WI38 (cell line): ENCODE data around the gene ADAMTSL5.

Experiments used
- H3K4me3 ChIP-seq: 2 replicates; pipeline ENCODE4 v1.5.1; 2011; ENCODE audit warnings: low read depth, mild to moderate bottlenecking, control low read depth, low read length
- CTCF ChIP-seq: IDR thresholded peaks from 2 replicates; pipeline ENCODE4 v1.5.1; 2012; ENCODE audit warnings: low read depth, mild to moderate bottlenecking, control low read depth, low read length

Gene ADAMTSL5

DNA sequence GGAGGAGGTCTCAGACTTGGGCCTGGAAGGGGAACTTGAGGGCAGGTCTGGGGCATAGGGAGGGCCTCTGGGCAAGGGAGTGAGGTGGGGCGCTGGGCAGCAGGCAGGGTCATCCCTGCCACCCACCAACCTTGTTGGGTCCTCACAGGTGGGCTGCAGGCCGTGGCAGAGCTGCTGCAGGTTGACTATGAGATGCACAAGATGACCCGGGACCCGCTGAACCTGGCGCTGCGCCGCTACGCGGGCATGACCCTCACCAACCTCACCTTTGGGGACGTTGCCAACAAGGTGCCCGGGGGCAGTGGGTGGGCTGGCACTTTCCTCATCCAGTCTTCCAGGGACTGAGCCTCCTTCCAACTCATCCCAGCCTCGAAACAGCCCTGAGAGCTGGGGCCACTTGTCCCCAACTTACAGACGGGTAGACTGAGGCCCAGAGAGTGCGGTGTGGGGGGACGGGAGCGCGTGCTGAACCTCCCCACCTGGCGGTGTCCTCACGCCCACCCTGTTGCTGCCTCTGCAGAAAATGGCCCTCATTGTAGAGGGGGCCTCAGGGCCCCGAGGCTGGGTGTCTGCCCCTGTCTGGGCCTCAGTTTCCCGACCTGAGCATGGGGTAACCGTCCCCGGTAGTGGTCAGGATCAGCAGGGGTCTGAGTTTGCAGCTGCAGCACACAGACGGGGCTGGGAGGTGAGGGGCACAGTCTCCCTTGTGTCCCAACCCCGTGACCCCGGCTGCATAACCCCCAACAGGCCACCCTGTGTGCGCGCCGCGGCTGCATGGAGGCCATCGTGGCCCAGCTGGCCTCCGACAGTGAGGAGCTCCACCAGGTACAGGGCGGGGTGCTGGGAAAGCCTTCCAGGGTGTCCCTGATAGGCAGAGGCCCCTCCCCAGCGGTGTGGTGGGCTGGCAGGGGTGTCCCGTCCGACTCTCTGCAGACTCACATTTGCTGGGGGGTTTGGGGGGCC is 52.5 kb downstream of the ADAMTSL5 start:
- no peak overlapping the region for H3K4me3 ChIP-seq
- TF ChIP-seq CTCF: no peak

DNA sequence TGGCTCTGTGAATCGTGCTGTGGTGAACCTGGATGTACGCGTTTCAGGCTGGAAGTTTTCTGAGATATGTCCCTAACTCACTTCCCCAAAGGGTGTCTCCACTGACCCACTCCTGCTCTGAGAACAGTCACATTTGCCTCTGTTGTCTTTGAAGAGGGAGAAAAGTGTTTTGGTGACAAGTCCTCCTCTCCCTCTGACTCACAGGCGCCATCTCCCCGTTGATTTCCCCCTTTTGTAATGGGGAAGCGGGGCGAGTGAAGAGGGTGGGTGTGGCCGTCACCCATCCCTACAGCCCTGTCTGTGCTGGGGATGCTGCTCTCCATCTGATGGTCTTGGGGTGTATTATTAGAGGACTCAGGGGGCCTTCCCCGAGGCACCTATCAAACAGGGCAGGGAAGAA is 53.3 kb downstream of the ADAMTSL5 start:
- H3K4me3 ChIP-seq: no peak overlapping the region
- TF ChIP-seq CTCF: no peak

DNA sequence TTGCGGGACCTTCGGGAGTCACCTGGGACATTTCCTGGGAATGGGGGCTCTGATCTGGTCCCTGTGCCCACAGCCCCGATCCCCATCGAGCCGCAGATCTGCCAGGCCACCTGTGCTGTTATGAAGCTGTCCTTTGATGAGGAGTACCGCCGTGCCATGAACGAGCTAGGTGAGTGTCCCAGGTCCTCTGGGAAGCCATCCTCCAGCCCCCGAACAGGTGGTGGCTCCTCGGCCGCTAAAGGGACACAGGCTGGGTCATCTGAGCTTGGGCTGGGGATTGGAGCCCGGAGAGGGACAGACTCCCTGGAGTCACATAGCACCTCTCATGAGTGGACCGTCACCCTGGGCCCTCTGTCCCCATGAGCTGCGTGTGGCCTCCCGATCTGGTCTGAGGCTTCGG is 54.9 kb downstream of the ADAMTSL5 start:
- no peak overlapping the region for H3K4me3 ChIP-seq

DNA sequence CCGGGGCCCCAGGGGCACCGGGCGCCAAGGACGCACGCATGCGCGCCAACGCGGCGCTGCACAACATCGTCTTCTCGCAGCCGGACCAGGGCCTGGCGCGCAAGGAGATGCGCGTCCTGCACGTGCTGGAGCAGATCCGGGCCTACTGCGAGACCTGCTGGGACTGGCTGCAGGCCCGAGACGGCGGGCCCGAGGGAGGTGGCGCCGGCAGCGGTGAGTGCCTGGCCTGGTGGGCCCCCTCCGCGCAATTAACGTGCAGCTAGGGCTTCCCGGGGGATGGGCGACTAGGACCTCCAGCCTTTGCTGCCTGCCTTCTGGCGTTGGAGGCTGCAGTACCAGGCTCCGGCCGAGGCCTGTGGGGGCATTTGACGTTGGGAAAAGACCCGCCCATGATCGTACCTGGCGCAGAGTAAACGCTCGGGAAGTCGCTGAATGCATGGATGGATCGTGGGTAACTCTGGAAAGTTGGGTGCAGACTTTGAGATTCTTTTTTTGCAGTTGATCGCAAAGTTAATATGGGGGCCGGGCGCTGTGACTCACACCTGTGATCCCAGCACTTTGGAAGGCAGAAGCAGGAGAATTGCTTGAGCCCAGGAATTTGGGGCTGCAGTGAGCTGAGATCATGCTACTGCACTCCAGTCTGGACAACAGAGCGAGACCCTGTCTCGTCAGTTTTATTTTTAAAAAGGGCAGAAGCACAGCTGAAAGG is 55.6 kb downstream of the ADAMTSL5 start:
- no peak for TF ChIP-seq CTCF
- H3K4me3 ChIP-seq: no peak overlapping the region

More for the DNA sequence above, 54.9 kb downstream of the ADAMTSL5 start:
- no peak for TF ChIP-seq CTCF

- H3K4me3 ChIP-seq: no peak overlapping the region
- no peak for TF ChIP-seq CTCF
Measured at GRCh38 chr19:1456121-1456900, 56.5 kb downstream of the ADAMTSL5 start.

DNA sequence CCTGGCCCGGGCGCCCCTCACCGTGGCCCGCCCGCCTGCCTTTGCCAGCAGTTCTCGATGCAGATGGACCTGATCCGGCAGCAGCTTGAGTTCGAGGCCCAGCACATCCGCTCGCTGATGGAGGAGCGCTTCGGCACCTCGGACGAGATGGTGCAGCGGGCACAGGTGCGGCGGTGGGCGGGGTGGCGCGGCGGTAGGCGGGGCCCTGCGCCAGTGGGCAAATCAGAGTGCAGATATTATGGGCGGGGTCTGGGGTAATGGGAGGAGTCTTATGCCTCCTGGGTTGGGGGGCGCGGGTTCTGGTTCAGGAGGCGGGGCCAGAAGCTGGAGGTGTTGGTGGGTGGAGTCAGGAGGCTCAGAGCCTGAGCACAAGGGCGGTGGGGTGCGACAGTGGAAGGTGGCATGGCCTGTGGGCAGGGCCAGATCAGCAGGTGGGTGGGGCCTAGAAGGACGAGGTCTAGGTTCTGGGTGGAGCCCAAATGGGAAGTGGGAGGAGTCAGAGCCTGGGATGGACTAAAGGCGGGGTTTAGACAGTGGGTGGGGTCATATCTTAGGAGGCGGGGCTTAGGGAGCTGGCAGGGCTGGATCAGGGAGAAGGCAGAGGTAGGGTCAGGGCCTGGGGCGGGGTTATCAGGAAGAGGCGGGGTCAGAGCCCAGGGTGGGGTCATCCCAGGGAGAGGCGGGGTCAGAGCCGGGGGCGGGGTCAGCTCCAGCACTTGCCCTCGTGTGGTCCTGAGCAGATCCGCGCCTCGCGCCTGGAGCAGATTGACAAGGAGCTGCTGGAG is 57.3 kb downstream of the ADAMTSL5 start:
- TF ChIP-seq CTCF: no peak
- H3K4me3 ChIP-seq: no peak overlapping the region
